Sigmoid colon (tissue), 7 donors: ENCODE measurements around the gene SNAP29. TPM values are rescaled to one million over a fixed set of nuclear protein-coding genes. Genes with fewer than 3 reads are reported as not detected.

ENCODE experiments used
- DNase-seq: peaks from one replicate; pipeline ENCODE4 v3.0.0-alpha.2; 2019
- H3K27ac ChIP-seq, 4 donors: fragments of 200-600 bp; sonication (generic); one replicate each; pipeline ENCODE4 v1.5.1; 2016 to 2019; ENCODE audit warnings: mild to moderate bottlenecking in 1 of 4
- H3K27me3 ChIP-seq, 3 donors: fragments of 200-600 bp; sonication (generic); one replicate each; pipeline ENCODE4 v1.5.1; 2019; ENCODE audit warnings: mild to moderate bottlenecking in 1 of 3
- H3K36me3 ChIP-seq, 4 donors: fragments of 200-600 bp; sonication (generic); one replicate each; pipeline ENCODE4 v1.5.1; 2016 to 2019
- H3K4me1 ChIP-seq, 4 donors: fragments of 200-600 bp; sonication (generic); one replicate each; pipeline ENCODE4 v1.5.1; 2017 to 2019
- H3K4me3 ChIP-seq, 4 donors: fragments of 200-600 bp; sonication (generic); one replicate each; pipeline ENCODE4 v1.5.1; 2017 to 2019; ENCODE audit warnings: mild to moderate bottlenecking in 2 of 4, moderate library complexity in 1 of 4
- H3K9me3 ChIP-seq, 4 donors: fragments of 200-600 bp in 3 of 4; sonication (generic) in 3 of 4; one replicate each; pipeline versions ENCODE4 v1.5.1 to v1.6.1; 2013 to 2019
- EP300 ChIP-seq, 4 donors: sonication (generic); formaldehyde crosslinking; IDR thresholded peaks; one replicate each; pipeline ENCODE4 v1.6.1; 2017; ENCODE audit warnings: antibody characterized with exemption in 4 of 4
- POLR2A ChIP-seq, 2 donors: fragments of 450-650 bp; IDR thresholded peaks; one replicate each; pipeline ENCODE4 v1.6.1; 2016; ENCODE audit warnings: antibody characterized with exemption in 2 of 2, mild to moderate bottlenecking in 2 of 2, moderate library complexity in 2 of 2
- POLR2AphosphoS5 ChIP-seq, 4 donors: sonication (generic); formaldehyde crosslinking; IDR thresholded peaks; one replicate each; pipeline ENCODE4 v1.6.1; 2017; ENCODE audit warnings: antibody characterized with exemption in 4 of 4
- WGBS, 2 donors: extraction: QIAGEN DNeasy Blood & Tissue Kit; methylation state at CpG; one replicate each; pipeline ENCODE4 v1.1.7; 2013; 5-methylcytosine and 5-hydroxymethylcytosine counted together
- intact Hi-C: fragments of 100-400 bp; cut with DNase I; formaldehyde crosslinking; loops from one replicate; pipeline ENCODE4 v1.15.1; 2023
- polyA plus RNA-seq, 3 donors: library from polyadenylated mRNA; stranded (reverse); fragments of 200-250 nt; gene quantifications; one replicate each; pipeline ENCODE4 v1.2.3, GENCODE V29; 2013
- total RNA-seq, 4 donors: library from RNA; depleted of rRNA; stranded (reverse); fragments of >200 nt; gene quantifications; one replicate each; pipeline ENCODE4 v1.1.0, GENCODE V29; 2016
- TF ChIP-seq, protein P1 (sequence below), 4 experiments: fragments of 450-650 bp in 3 of 4; fragments of 200-600 bp in 1 of 4; IDR thresholded peaks; one replicate each; pipeline ENCODE4 v1.5.1; 2016 to 2019; ENCODE audit warnings: antibody characterized with exemption in 4 of 4, mild to moderate bottlenecking in 3 of 4, moderate library complexity in 2 of 4
- donor health status: healthy with polysubstance abuse.
- donor health status: Bipolar disorder and iron deficiency.
- donor health status: healthy.

SNAP29 gene
- total and polyA plus RNA-seq, 7 donors, result 16.2 to 25.5 (median 20.6) TPM

DNA sequence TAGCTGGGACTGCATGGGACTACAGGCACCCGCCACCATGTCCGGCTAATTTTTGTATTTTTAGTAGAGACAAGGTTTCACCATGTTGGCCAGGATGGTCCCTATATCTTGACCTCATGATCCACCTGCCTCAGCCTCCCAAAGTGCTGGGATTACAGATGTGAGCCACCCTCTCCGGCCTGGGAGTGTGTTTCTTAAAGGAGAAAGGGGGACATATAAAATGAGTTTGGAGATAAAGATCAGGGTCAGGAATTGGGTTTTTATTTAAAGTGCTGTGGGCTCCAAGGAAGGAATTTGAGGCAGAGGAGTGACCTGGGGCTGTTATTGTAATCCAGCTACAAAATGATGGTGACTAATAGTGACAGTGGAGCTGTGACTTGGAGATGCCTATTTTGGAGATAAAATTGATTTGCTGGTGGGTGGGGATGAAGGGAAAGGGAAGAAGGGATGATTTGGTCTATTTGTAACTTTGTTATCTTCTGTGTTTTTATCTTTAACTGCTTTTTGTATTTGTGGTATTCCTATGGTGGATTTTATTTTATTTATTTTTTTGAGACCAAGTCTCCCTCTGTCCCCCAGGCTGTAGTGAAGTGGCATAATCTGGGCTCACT, 63.4 kb downstream of the SNAP29 start:
- no peak overlapping the region for H3K27ac ChIP-seq
- peaks cover 0 to 54% (median 38%) of the 10 kb centered on the region in 4 donors for H3K4me1 ChIP-seq
- H3K4me3 ChIP-seq, result no peak overlapping the region
- 74 to 83% methylated on average over 3 of the region's 3 CpGs for WGBS, 2 donors
- TF ChIP-seq POLR2AphosphoS5 (IDR thresholded peaks at IDR 0.05) (no peak), POLR2A (IDR thresholded peaks at IDR 0.05) (no peak)
- TF ChIP-seq, protein P1, sequence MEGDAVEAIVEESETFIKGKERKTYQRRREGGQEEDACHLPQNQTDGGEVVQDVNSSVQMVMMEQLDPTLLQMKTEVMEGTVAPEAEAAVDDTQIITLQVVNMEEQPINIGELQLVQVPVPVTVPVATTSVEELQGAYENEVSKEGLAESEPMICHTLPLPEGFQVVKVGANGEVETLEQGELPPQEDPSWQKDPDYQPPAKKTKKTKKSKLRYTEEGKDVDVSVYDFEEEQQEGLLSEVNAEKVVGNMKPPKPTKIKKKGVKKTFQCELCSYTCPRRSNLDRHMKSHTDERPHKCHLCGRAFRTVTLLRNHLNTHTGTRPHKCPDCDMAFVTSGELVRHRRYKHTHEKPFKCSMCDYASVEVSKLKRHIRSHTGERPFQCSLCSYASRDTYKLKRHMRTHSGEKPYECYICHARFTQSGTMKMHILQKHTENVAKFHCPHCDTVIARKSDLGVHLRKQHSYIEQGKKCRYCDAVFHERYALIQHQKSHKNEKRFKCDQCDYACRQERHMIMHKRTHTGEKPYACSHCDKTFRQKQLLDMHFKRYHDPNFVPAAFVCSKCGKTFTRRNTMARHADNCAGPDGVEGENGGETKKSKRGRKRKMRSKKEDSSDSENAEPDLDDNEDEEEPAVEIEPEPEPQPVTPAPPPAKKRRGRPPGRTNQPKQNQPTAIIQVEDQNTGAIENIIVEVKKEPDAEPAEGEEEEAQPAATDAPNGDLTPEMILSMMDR (IDR thresholded peaks at IDR 0.05), result no peak
- no peaks in the 10 kb centered on the region for H3K9me3 ChIP-seq
- H3K27me3 ChIP-seq, result no peaks in the 10 kb centered on the region
- H3K36me3 ChIP-seq, result no peaks in the 10 kb centered on the region
- intact Hi-C loops, result loop anchor here (5.0 kb wide), 3 partner anchors 35 to 55 kb away; no protein-coding TSS in a partner anchor
- DNase-seq, result no peak

DNA sequence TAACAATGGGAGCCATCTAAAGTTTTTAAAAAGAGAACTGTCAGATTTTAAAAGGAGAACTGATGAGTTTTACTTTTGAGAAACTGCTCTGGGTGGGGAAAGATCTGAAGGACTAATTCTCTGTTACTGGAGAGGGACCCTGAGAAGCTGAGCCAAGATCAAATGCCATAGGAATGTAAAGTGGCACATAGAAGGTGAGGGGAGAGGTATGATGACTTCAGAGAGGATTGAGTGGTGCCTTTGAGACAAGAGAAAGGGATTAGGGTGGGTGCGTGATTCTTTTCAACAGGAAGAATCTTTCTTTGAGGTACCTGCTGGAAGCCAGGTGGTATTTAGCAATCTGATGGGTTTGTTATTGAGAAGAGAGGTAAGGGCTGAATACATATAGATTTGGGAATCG, 67.4 kb downstream of the SNAP29 start:
- Histone ChIP-seq H3K9me3 (no peaks in the 10 kb centered on the region), H3K4me1 (peaks cover 0 to 44% (median 21%) of the 10 kb centered on the region in 4 donors), H3K27ac (no peak overlapping the region), H3K36me3 (no peaks in the 10 kb centered on the region), H3K27me3 (no peaks in the 10 kb centered on the region), H3K4me3 (no peak overlapping the region)
- no peak for TF ChIP-seq EP300 (IDR thresholded peaks at IDR 0.05)
- TF ChIP-seq, protein P1 (IDR thresholded peaks at IDR 0.05), result no peak
- no peak for TF ChIP-seq POLR2A (IDR thresholded peaks at IDR 0.05)
- no peak for TF ChIP-seq POLR2AphosphoS5 (IDR thresholded peaks at IDR 0.05)
- 92% methylated on average over 2 of the region's 2 CpGs for WGBS, 2 donors
- intact Hi-C loops, result no loop called here
- no peak for DNase-seq

DNA sequence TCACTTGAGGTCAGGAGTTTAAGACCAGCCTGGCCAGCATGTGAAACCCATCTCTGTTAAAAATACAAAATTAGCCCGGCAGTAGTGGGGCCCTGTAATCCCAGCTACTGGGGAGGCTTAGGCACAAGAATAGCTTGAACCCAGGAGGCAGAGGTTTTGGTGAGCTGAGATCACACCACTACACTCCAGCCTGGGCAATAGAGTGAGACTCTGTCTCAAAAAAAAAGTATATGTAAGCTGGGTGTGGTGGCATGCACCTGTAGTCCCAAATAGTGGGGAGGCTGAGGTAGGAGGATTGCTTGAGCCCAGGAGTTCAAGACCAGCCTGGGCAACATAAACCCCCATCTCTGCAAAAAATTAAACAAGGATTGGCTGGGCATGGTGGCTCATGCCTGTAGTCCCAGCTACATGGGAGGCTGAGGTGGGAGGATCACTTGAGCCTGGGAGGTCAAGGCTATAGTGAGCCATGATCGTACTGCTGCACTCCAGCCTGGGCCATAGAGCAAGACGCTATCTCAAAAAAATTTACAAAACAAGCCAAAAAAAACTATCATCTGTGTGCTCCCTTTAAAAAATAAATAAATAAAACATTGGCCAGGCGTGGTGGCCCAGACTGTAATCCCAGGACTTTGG, 69.2 kb downstream of the SNAP29 start:
- no peak overlapping the region for H3K27ac ChIP-seq
- WGBS, 2 donors, result 82 to 91% methylated on average over 4 of the region's 4 CpGs
- H3K27me3 ChIP-seq, result no peaks in the 10 kb centered on the region
- no peak for DNase-seq
- TF ChIP-seq EP300 (IDR thresholded peaks at IDR 0.05), result no peak
- TF ChIP-seq, protein P1 (IDR thresholded peaks at IDR 0.05), result no peak
- no peak for TF ChIP-seq POLR2A (IDR thresholded peaks at IDR 0.05)
- no peak for TF ChIP-seq POLR2AphosphoS5 (IDR thresholded peaks at IDR 0.05)
- no peaks in the 10 kb centered on the region for H3K9me3 ChIP-seq
- H3K4me3 ChIP-seq, result no peak overlapping the region
- no peaks in the 10 kb centered on the region for H3K36me3 ChIP-seq
- peaks cover 0 to 33% (median 18%) of the 10 kb centered on the region in 4 donors for H3K4me1 ChIP-seq
- intact Hi-C loops, result no loop called here

DNA sequence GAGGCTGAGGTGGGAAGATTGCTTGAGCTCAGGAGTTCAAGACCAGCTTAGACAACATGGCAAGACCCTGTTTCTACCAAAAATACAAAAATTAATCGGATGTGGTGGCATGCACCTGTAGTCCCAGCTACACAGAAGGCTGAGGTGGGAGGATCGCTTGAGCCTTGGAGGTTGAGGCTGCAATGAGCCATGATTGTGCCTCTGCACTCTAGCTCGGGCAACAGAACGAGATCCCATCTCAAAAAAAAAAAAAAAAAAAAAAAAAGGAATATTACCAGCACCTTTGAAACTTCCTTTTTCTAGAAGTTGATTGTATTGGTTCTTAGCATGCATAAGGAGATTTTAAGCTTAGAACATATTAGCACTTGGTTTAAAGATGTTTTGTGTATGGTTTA, 69.8 kb downstream of the SNAP29 start:
- TF ChIP-seq POLR2AphosphoS5 (IDR thresholded peaks at IDR 0.05), result no peak
- TF ChIP-seq, protein P1 (IDR thresholded peaks at IDR 0.05), result no peak
- TF ChIP-seq POLR2A (IDR thresholded peaks at IDR 0.05), result no peak
- no peak for TF ChIP-seq EP300 (IDR thresholded peaks at IDR 0.05)
- Histone ChIP-seq H3K36me3 (no peaks in the 10 kb centered on the region), H3K9me3 (no peaks in the 10 kb centered on the region), H3K27ac (no peak overlapping the region), H3K4me3 (no peak overlapping the region), H3K4me1 (peaks cover 0 to 33% (median 18%) of the 10 kb centered on the region in 4 donors), H3K27me3 (no peaks in the 10 kb centered on the region)
- WGBS, 2 donors, result 88 to 93% methylated on average over 4 of the region's 4 CpGs
- DNase-seq, result no peak
- intact Hi-C loops, result no loop called here
